Thyroid gland (tissue), 4 donors: ENCODE data around the gene RRM2. TPM values are rescaled to one million over a fixed set of nuclear protein-coding genes. Genes with fewer than 3 reads are reported as not detected.

ENCODE experiments used
- DNase-seq, 2 donors: peaks; one replicate each; pipeline ENCODE4 v3.0.0-alpha.2; 2019
- H3K27ac ChIP-seq, 3 donors: fragments of 200-600 bp; sonication (generic); 1 replicate in 2 of 3; 2 replicates in 1 of 3; pipeline ENCODE4 v1.5.1; 2016 to 2019; ENCODE audit warnings: mild to moderate bottlenecking in 1 of 3, moderate library complexity in 1 of 3
- H3K27me3 ChIP-seq: fragments of 200-600 bp; sonication (generic); one replicate; pipeline ENCODE4 v1.5.1; 2019
- H3K36me3 ChIP-seq, 2 donors: fragments of 200-600 bp; sonication (generic); one replicate each; pipeline ENCODE4 v1.5.1; 2016 to 2019
- H3K4me1 ChIP-seq, 2 donors: fragments of 200-600 bp; sonication (generic); one replicate each; pipeline ENCODE4 v1.5.1; 2017 to 2019
- H3K4me3 ChIP-seq, 3 donors: fragments of 200-600 bp; sonication (generic); replicated peaks in 1 of 3; 1 replicate in 2 of 3; 2 replicates in 1 of 3; pipeline ENCODE4 v1.5.1; 2016; ENCODE audit warnings: mild to moderate bottlenecking in 1 of 3
- H3K9me3 ChIP-seq: fragments of 200-600 bp; sonication (generic); one replicate; pipeline ENCODE4 v1.5.1; 2017
- POLR2A ChIP-seq, 2 donors: fragments of 450-650 bp; IDR thresholded peaks; one replicate each; pipeline ENCODE4 v1.6.1; 2017; ENCODE audit warnings: antibody characterized with exemption in 2 of 2, mild to moderate bottlenecking in 2 of 2, moderate library complexity in 1 of 2
- WGBS, 2 donors: methylation state at CpG; one replicate each; pipeline ENCODE4 v1.1.5; 2017; 5-methylcytosine and 5-hydroxymethylcytosine counted together
- intact Hi-C: fragments of 100-400 bp; cut with DNase I; formaldehyde crosslinking; loops from one replicate; pipeline ENCODE4 v1.15.1; 2023
- total RNA-seq, 4 donors: library from RNA; depleted of rRNA; stranded (reverse); fragments of >200 nt; gene quantifications; one replicate each; pipeline ENCODE4 v1.2.3, GENCODE V29; 2016
- TF ChIP-seq, protein P1 (sequence below), 6 experiments: fragments of 200-600 bp in 3 of 6; fragments of 450-650 bp in 3 of 6; sonication (generic) in 3 of 6; IDR thresholded peaks; one replicate each; pipeline ENCODE4 v1.5.1; 2016 to 2019; ENCODE audit warnings: antibody characterized with exemption in 6 of 6, mild to moderate bottlenecking in 2 of 6, inconsistent platforms in 1 of 6, moderate library complexity in 1 of 6

RRM2 gene
- total RNA-seq, 4 donors from 2014 or later: 0.27 to 0.83 (median 0.75) TPM; not detected in 1

GRCh38 chr2:10162586-10163497, 40.3 kb downstream of the RRM2 start:
- Histone ChIP-seq H3K27me3 (no peaks in the 10 kb centered on the region), H3K4me3 (no peak overlapping the region), H3K36me3 (no peaks in the 10 kb centered on the region), H3K9me3 (no peaks in the 10 kb centered on the region), H3K4me1 (peaks cover 0 to 6% of the 10 kb centered on the region in 2 donors), H3K27ac (no peak overlapping the region)
- WGBS, 2 donors: 55 to 70% methylated on average over 10 to 15 of the region's 18 CpGs
- intact Hi-C loops: no loop called here
- TF ChIP-seq, protein P1, sequence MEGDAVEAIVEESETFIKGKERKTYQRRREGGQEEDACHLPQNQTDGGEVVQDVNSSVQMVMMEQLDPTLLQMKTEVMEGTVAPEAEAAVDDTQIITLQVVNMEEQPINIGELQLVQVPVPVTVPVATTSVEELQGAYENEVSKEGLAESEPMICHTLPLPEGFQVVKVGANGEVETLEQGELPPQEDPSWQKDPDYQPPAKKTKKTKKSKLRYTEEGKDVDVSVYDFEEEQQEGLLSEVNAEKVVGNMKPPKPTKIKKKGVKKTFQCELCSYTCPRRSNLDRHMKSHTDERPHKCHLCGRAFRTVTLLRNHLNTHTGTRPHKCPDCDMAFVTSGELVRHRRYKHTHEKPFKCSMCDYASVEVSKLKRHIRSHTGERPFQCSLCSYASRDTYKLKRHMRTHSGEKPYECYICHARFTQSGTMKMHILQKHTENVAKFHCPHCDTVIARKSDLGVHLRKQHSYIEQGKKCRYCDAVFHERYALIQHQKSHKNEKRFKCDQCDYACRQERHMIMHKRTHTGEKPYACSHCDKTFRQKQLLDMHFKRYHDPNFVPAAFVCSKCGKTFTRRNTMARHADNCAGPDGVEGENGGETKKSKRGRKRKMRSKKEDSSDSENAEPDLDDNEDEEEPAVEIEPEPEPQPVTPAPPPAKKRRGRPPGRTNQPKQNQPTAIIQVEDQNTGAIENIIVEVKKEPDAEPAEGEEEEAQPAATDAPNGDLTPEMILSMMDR (IDR thresholded peaks at IDR 0.05): peak in 1 of 6 experiments; percentile 14
- TF ChIP-seq POLR2A (IDR thresholded peaks at IDR 0.05): no peak
- DNase-seq: peak; percentile 8 to 11

DNA sequence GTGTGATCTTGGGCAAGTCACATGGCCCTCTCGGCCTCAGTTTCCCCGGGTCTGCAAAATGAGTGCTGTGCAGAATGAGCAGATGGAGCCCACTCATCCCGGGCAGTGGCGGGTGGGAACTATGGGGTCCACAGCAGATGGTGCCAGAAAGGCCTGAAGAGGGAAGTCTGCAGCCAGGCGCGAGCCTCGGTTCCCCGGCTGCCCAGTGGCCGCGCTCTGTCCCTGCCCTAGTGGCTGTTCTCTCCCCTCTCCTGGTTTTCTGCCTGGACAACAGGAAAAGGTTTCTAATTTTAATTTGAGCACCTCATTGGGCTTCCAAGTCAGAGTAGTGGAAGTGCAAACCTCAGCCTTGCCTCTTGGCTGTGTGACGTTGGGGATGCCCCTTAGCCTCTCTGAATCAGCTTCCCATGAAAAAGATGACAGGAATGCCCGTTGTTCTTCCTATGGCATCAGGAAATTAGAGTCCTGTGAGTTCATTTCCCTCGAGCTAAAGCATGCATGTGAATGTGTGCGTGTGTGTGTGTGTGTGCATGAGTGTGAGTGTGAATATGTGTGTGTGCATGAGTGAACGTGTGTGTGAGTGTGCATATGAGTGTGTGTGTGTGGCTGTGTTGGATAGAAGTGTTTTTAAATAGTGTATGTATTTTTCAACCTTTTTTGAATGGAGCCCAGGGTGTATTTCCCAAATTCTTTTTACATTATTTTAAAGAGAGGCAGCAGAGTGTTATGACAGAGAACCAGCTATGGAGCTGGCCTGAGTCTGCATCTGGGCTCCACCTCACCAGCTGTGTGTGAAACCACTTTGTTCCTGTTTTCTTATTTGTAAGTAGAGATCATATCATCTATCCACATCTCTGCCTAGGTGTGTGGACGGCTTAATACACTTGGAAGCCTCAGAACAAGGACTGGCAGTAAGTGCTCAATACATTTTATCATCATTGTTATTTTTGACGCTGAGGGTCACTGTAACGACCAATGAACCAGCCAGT, 41.3 kb downstream of the RRM2 start:
- TF ChIP-seq, protein P1 (IDR thresholded peaks at IDR 0.05): no peak
- no peak for TF ChIP-seq POLR2A (IDR thresholded peaks at IDR 0.05)

GRCh38 chr2:10164601-10165000, 42.1 kb downstream of the RRM2 start:
- no peak for DNase-seq
- intact Hi-C loops: no loop called here
- WGBS, 2 donors: 89 to 96% methylated on average over 6 to 8 of the region's 8 CpGs
- H3K27ac ChIP-seq: no peak overlapping the region
- H3K9me3 ChIP-seq: no peaks in the 10 kb centered on the region
- H3K27me3 ChIP-seq: no peaks in the 10 kb centered on the region
- peaks cover 0 to 6% of the 10 kb centered on the region in 2 donors for H3K4me1 ChIP-seq
- H3K4me3 ChIP-seq: no peak overlapping the region
- TF ChIP-seq, protein P1 (IDR thresholded peaks at IDR 0.05): no peak
- no peak for TF ChIP-seq POLR2A (IDR thresholded peaks at IDR 0.05)
- H3K36me3 ChIP-seq: no peaks in the 10 kb centered on the region

More for the DNA sequence above, 41.3 kb downstream of the RRM2 start:
- WGBS, 2 donors: 62 to 73% methylated on average over 10 to 13 of the region's 18 CpGs
- intact Hi-C loops: no loop called here
- no peak overlapping the region for H3K4me3 ChIP-seq
- no peaks in the 10 kb centered on the region for H3K36me3 ChIP-seq
- H3K27me3 ChIP-seq: no peaks in the 10 kb centered on the region
- DNase-seq: no peak
- H3K27ac ChIP-seq: no peak overlapping the region
- H3K9me3 ChIP-seq: no peaks in the 10 kb centered on the region
- H3K4me1 ChIP-seq: peaks cover 0 to 6% of the 10 kb centered on the region in 2 donors

GRCh38 chr2:10165282-10165681, 42.7 kb downstream of the RRM2 start:
- no peaks in the 10 kb centered on the region for H3K36me3 ChIP-seq
- no peak overlapping the region for H3K27ac ChIP-seq
- no peaks in the 10 kb centered on the region for H3K27me3 ChIP-seq
- no peaks in the 10 kb centered on the region for H3K9me3 ChIP-seq
- H3K4me1 ChIP-seq: peaks cover 0 to 6% of the 10 kb centered on the region in 2 donors
- 93 to 97% methylated on average over 11 of the region's 11 CpGs for WGBS, 2 donors
- H3K4me3 ChIP-seq: no peak overlapping the region
- TF ChIP-seq POLR2A (IDR thresholded peaks at IDR 0.05): no peak
- TF ChIP-seq, protein P1 (IDR thresholded peaks at IDR 0.05): no peak
- intact Hi-C loops: no loop called here
- DNase-seq: no peak
